HG02798 (cell line): Measurements from ENCODE around the gene KCNAB3.
"Not testable (repeated sequence)": the region's sequence is repeated elsewhere in the genome, so short reads cannot be mapped to it uniquely, and the experiment has no call there.

Source experiments
- ATAC-seq: cut with Tn5 transposase; IDR thresholded peaks from one replicate; pipeline ENCODE4 v1.9.1; 2021; ENCODE audit warnings: mild to moderate bottlenecking; ENCODE audit not compliant: unreplicated experiment, poor library complexity

KCNAB3 gene

DNA sequence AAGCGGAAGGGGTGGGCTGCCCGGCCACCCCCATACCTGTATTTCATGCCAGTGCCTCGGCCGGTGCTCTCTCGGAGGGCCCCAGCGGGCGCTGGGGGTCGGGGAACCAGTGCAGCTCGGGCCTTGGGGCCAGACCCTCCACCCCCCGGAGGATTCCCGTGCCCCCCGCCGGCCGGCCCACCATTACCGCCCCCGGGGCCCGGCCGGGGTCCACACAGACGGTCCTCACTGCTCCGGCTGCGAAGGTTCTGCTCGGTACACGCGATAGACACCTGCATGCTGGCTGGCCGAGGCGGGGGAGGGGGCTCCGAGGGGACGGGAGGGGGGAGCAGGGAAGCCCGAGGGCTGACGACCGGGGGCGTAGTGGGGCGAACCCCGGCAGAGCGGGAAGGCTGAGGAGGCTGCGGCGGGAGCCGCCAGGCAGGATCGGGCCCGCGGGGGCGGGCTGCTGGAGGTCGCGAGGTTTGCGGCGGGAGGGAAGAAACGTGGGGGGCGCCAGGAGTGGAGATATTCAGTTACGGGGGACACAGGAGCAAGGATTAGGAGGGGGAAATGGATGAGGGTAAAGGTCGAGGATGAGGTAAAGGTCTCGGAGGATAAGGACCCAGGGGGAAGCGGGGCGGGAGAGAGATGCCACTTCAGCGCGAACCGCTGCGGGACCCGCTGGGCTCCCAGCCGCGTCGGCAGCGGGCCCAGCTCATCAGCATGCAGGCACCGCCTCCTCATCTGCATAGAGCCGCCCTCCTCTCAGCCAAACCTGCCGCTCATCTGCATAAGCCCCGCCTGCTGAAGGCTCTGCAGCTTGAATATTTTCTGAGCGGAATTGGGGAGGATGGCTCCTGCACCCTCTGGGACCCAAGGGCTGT lies at the start of gene KCNAB3:
TSS of gene KCNAB3 (minus strand) at position 699 of the 866 bp plus-strand sequence. CDS start at position 278, 421 bp downstream.
- no peak for ATAC-seq

- ATAC-seq = no peak
Observed at GRCh38 chr17:7977805-7978204, 48.1 kb upstream of the KCNAB3 start.

GRCh38 chr17:7977039-7977438 lies 47.4 kb upstream of the KCNAB3 start:
- no peak for ATAC-seq

- ATAC-seq = no peak
Observed at GRCh38 chr17:7974638-7975131, 45.0 kb upstream of the KCNAB3 start.

GRCh38 chr17:7972131-7972785 lies 42.6 kb upstream of the KCNAB3 start:
- no peak for ATAC-seq

- no peak for ATAC-seq
Observed at GRCh38 chr17:7971651-7972050, 42.0 kb upstream of the KCNAB3 start.

DNA sequence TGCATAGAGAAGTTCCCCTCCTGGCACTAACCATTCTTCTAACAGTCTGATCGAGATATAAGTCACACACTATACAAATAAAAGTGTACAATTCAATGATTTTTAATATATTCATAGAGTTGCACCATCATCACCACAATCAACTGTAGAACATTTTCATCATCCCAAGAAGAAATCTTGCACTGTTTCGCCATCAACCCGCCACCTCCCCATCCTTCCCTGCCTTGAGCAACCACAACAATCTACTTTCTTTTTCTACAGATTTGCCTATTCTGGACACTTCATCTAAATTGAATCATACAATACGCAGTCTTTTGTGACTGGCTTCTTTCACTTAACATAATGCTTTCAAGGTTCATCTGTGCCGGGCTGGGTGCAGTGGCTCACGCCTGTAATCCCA lies 39.8 kb upstream of the KCNAB3 start:
- ATAC-seq = no peak

- no peak for ATAC-seq
Observed at GRCh38 chr17:7967751-7968150, 38.1 kb upstream of the KCNAB3 start.

DNA sequence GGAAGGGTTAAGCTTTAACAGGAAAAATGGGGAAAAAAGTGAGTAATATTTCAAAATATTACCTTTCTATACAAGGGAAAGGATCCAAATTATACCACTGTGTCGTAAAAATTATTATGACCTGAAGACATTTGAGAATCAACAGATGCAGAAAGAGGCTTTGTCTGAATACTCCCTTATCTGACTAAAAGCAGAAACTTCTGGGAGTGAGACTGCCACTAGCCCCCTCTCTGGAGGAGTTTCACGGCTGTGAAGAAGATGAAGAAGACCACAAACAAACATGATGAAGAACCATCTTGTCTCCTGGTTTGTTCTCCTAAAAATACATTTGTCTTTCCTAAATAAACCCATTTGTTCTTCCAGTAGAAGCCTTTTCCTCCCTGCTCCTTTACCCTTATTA lies 31.8 kb upstream of the KCNAB3 start:
- no peak for ATAC-seq

DNA sequence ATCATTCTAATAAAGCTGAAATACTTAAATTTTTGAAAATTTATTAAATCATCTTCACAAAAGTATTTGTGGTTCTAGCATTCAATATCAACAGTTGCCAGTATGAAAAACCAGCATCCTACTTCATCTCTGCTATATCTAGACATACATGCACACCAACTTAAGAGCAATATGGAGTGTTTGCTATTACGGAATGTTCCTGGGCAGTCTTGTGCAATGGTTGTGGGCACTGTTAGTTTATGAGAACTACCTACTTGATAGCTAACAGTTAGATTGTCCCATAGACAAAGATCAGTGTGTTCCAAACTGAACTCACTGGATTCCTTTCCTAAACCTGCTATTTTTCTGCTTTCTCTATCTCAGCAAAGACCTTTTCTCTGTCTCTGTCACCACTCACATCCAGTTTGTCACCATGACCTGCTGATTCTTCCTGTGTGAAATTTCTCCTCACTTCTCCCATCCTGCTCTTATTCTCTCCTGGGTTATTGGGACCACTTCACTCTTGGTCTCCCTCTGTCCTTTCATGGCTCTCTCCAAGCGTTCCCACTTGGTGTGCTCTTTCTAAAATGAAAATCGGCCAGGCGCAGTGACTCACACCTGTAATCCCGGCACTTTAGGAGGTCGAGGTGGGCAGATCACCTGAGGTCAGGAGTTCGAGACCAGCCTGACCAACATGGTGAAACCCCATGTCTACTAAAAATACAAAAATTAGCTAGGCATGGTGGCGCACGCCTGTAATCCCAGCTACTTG lies 30.0 kb upstream of the KCNAB3 start:
- no peak for ATAC-seq

- ATAC-seq = no peak
Observed at GRCh38 chr17:7956228-7956965, 26.7 kb upstream of the KCNAB3 start.

DNA sequence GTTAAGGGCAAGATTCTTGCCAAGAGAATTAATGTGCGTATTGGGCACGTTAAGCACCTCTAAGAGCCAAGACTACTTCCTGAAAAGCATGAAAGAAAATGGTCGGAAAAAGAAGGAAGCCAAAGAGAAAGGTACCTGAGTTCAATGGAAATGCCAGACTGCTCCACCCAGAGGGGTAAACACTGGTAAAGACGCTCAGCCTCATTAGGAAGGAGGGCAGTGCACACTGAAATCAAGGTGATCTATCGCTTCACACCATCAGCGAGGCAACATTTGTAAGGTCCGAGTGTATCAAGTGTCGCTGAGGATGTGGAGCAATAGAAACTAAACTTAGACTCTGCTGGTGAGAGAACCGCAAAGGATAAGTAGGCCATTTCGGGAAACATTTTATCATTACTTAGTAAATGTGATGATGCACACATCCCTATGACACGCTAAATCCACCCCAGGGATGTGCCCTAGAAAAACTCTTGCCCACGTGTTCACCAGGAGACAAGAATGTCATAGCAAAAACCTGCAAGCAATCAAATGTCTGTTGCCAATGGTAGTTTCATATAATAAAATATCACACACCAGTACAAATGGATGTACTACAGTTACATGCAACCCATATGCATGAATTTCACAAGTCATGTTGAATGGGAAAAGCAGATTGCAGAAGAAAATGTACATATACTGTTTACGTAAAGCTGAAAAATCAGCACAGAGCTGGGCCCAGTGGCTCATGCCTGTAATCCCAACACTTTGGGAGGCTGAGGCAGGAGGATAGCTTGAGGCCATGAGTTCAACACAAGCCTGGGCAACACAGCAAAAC lies 26.0 kb upstream of the KCNAB3 start:
- ATAC-seq = no peak

GRCh38 chr17:7953266-7953665 lies 23.6 kb upstream of the KCNAB3 start:
- not testable (repeated sequence) for ATAC-seq

GRCh38 chr17:7951143-7951792 lies 21.6 kb upstream of the KCNAB3 start:
- peak; percentile 47 for ATAC-seq

DNA sequence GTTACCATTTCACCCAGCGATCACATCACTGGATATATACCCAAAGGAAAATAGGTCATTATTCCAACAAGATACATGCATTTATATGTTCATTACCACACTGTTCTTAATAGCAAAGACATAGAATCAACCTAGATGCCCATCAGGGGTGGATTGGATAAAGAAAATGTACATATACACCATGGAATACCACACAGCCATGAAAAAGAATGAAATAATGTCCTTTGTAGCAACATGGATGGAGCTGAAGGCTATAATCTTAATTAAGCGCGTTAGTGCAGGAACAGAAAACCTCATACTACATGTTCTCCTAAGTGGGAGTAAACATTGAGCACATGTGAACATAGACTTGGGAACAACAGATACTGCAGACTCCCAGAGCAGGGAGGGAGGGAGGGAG lies 20.9 kb upstream of the KCNAB3 start:
- no peak for ATAC-seq

GRCh38 chr17:7947651-7948050 lies 18.0 kb upstream of the KCNAB3 start:
- ATAC-seq = no peak

- no peak for ATAC-seq
Observed at GRCh38 chr17:7946441-7946840, 16.8 kb upstream of the KCNAB3 start.

DNA sequence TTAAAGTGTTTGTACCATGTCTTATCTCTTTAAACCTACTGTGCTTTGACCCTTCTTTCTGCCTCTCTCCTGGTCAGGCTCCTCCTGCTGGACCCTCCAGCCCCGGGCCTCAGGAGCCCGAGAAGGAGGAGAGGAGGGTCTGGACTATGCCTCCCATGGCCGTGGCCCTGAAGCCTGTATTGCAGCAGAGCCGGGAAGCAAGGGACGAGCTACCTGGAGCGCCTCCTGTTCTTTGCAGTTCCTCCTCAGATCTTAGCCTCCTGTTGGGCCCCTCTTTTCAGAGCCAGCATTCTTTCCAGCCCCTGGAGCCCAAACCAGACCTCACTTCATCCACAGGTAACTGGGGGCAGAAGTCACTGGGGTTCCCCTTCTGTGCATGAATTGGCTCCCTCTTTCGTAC lies 16.0 kb upstream of the KCNAB3 start:
- no peak for ATAC-seq

DNA sequence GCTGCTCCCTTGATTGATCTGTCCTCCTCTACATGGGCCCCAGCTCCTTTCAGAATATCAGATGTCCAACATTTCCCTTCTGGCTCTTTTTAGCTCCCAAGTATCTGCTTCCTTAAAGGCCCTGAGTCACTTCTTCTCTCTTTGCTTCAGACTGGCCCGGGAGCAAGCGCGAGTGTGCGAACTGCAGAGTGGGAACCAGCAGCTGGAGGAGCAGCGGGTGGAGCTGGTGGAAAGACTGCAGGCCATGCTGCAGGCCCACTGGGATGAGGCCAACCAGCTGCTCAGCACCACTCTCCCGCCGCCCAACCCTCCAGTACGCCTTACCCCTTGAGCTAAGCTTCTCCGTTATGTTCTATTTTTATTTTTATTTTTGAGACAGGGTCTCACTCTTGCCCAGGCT lies 14.7 kb upstream of the KCNAB3 start:
- ATAC-seq = no peak
